SK-N-SH (cell line): ENCODE data around the gene SGPL1. TPM values are rescaled to one million over a fixed set of nuclear protein-coding genes. Genes with fewer than 3 reads are reported as not detected.

ENCODE experiments used
- CTCF ChIA-PET: fragments of 300-600, 350-600 bp; formaldehyde crosslinking; extraction: SDS; loops from one replicate; lab custom pipeline; 2021; lab: Yijun Ruan, JAX
- POLR2A ChIA-PET: fragments of 350-600 bp; sonication (Branson Sonifier 250); formaldehyde crosslinking; extraction: SDS; loops from one replicate; lab custom pipeline; 2020; ENCODE audit warnings: antibody characterized with exemption, inconsistent platforms; lab: Yijun Ruan, JAX
- DNase-seq: peaks from one replicate; pipeline ENCODE4 v3.0.0; 2012
- H2AFZ ChIP-seq: fragments of 200-600 bp; sonication (generic); 2 replicates; pipeline ENCODE4 v1.8.1; 2016; ENCODE audit warnings: antibody characterized with exemption, mild to moderate bottlenecking, low read depth
- H3F3A ChIP-seq: fragments of 200-600 bp; sonication (generic); replicated peaks from 2 replicates; pipeline ENCODE3; 2016; ENCODE audit warnings: antibody characterized with exemption, mild to moderate bottlenecking; ENCODE audit not compliant: insufficient read depth
- H3K27ac ChIP-seq, 2 experiments: fragments of 200-500 bp in 1 of 2; fragments of 200-600 bp in 1 of 2; sonication (Bioruptor generic) in 1 of 2; sonication (generic), shearing (Covaris generic) in 1 of 2; 2 replicates each; pipeline versions ENCODE4 v1.5.1 to v1.6.1; 2014 to 2016; ENCODE audit warnings: low read depth in 2 of 2, inconsistent platforms in 1 of 2, low read length in 1 of 2, mild to moderate bottlenecking in 1 of 2, mixed read lengths in 1 of 2
- H3K27me3 ChIP-seq: fragments of 200-600 bp; sonication (generic), shearing (Covaris generic); 2 replicates; pipeline ENCODE4 v1.6.1; 2016; ENCODE audit warnings: mixed run types; ENCODE audit not compliant: insufficient read depth
- H3K36me3 ChIP-seq, 2 experiments: fragments of 200-500 bp in 1 of 2; fragments of 200-600 bp in 1 of 2; sonication (Bioruptor generic) in 1 of 2; sonication (generic) in 1 of 2; replicated peaks in 1 of 2; 2 replicates each; pipeline versions ENCODE3 to v1.5.1; 2014 to 2016; ENCODE audit warnings: low read length in 1 of 2, mild to moderate bottlenecking in 1 of 2; ENCODE audit not compliant: insufficient read depth in 2 of 2, control insufficient read depth in 1 of 2
- H3K4me1 ChIP-seq, 2 experiments: fragments of 200-500 bp in 1 of 2; fragments of 200-600 bp in 1 of 2; sonication (Bioruptor generic) in 1 of 2; sonication (generic), shearing (Covaris generic) in 1 of 2; 2 replicates each; pipeline versions ENCODE4 v1.5.1 to v1.6.1; 2014 to 2016; ENCODE audit warnings: low read depth in 1 of 2, low read length in 1 of 2, mixed run types in 1 of 2; ENCODE audit not compliant: insufficient read depth in 2 of 2, control insufficient read depth in 1 of 2
- H3K4me2 ChIP-seq: fragments of 200-600 bp; sonication (generic), shearing (Covaris generic); 2 replicates; pipeline ENCODE4 v1.6.1; 2017; ENCODE audit warnings: mixed run types
- H3K4me3 ChIP-seq, 2 experiments: fragments of 200-500 bp in 1 of 2; fragments of 200-600 bp in 1 of 2; sonication (Bioruptor generic) in 1 of 2; sonication (generic), shearing (Covaris generic) in 1 of 2; 2 replicates each; pipeline versions ENCODE4 v1.5.1 to v1.8.1; 2014 to 2016; ENCODE audit warnings: low read depth in 2 of 2, inconsistent platforms in 1 of 2, low read length in 1 of 2, mild to moderate bottlenecking in 1 of 2, mixed read lengths in 1 of 2, moderate library complexity in 1 of 2
- H3K79me2 ChIP-seq: fragments of 200-600 bp; sonication (generic); 2 replicates; pipeline ENCODE4 v1.8.1; 2017; ENCODE audit warnings: mild to moderate bottlenecking; ENCODE audit not compliant: insufficient read depth
- H3K9ac ChIP-seq: fragments of 200-600 bp; sonication (generic); 2 replicates; pipeline ENCODE4 v1.6.1; 2017; ENCODE audit warnings: mixed run types
- H3K9me2 ChIP-seq: fragments of 200-600 bp; sonication (generic); 2 replicates; pipeline ENCODE4 v1.6.1; 2017; ENCODE audit warnings: mixed run types
- H3K9me3 ChIP-seq: fragments of 200-600 bp; sonication (generic); 2 replicates; pipeline ENCODE4 v1.6.1; 2017; ENCODE audit warnings: mixed run types, mild to moderate bottlenecking, moderate library complexity
- H4K20me1 ChIP-seq: fragments of 200-600 bp; sonication (generic); 2 replicates; pipeline ENCODE4 v1.6.1; 2017; ENCODE audit warnings: mild to moderate bottlenecking, mixed run types; ENCODE audit not compliant: insufficient read depth
- EP300 ChIP-seq, 2 experiments: IDR thresholded peaks; 2 replicates each; pipeline versions ENCODE4 v1.4.0 to v1.6.1; 2012; ENCODE audit warnings: borderline replicate concordance in 1 of 2, low read depth in 1 of 2, low read length in 1 of 2
- FOSL2 ChIP-seq: IDR thresholded peaks from 2 replicates; pipeline ENCODE4 v1.4.0; 2012; ENCODE audit warnings: low read depth, mild to moderate bottlenecking, moderate library complexity, borderline replicate concordance
- FOXJ3 ChIP-seq: sonication (generic); formaldehyde crosslinking; IDR thresholded peaks from 2 replicates; pipeline ENCODE4 v1.5.1; 2020; ENCODE audit warnings: mild to moderate bottlenecking, missing genetic modification reagents
- GABPA ChIP-seq: IDR thresholded peaks from 2 replicates; pipeline ENCODE4 v1.4.0; 2012; ENCODE audit warnings: low read depth, mild to moderate bottlenecking
- JUND ChIP-seq: IDR thresholded peaks from 2 replicates; pipeline ENCODE4 v1.4.0; 2012
- MEF2A ChIP-seq: IDR thresholded peaks from 2 replicates; pipeline ENCODE4 v1.4.0; 2012; ENCODE audit warnings: low read depth, borderline replicate concordance
- MXI1 ChIP-seq: IDR thresholded peaks from 2 replicates; pipeline ENCODE4 v1.6.1; 2012; ENCODE audit warnings: mild to moderate bottlenecking, low read depth, low read length, improper control_type of control experiment
- NRF1 ChIP-seq: IDR thresholded peaks from 2 replicates; pipeline ENCODE4 v1.6.1; 2012; ENCODE audit warnings: low read depth, mild to moderate bottlenecking, low read length
- RAD21 ChIP-seq: IDR thresholded peaks from 2 replicates; pipeline ENCODE4 v1.6.1; 2012; ENCODE audit warnings: mild to moderate bottlenecking, low read length
- RCOR1 ChIP-seq: fragments of 150-350 bp; IDR thresholded peaks from 2 replicates; pipeline ENCODE4 v1.6.1; 2017; ENCODE audit warnings: antibody characterized with exemption, low read length
- RFX5 ChIP-seq: IDR thresholded peaks from 2 replicates; pipeline ENCODE4 v1.6.1; 2012; ENCODE audit warnings: mild to moderate bottlenecking, improper control_type of control experiment, low read length
- TAF1 ChIP-seq: IDR thresholded peaks from 2 replicates; pipeline ENCODE4 v1.6.1; 2012; ENCODE audit warnings: low read depth, mild to moderate bottlenecking, low read length, moderate library complexity, borderline replicate concordance
- WGBS: methylation state at CpG from one replicate; pipeline ENCODE4 v1.1.6; 2017; ENCODE audit warnings: low lambda C conversion rate; 5-methylcytosine and 5-hydroxymethylcytosine counted together
- polyA plus RNA-seq, 3 experiments: library from polyadenylated mRNA; depleted of rRNA; stranded (reverse); fragments of >200 nt; gene quantifications; 2 replicates each; pipeline ENCODE4 v1.2.3, GENCODE V29; 2012
- TF ChIP-seq, protein P1 (sequence below): IDR thresholded peaks from 2 replicates; pipeline ENCODE4 v1.6.1; 2012; ENCODE audit warnings: mild to moderate bottlenecking, low read depth, low read length, moderate library complexity
- TF ChIP-seq, protein P2 (sequence below): fragments of 150-350 bp; IDR thresholded peaks from 2 replicates; pipeline ENCODE4 v1.6.1; 2016; ENCODE audit warnings: mild to moderate bottlenecking, low read depth, low read length

SGPL1 gene
- polyA plus RNA-seq, 1 of the 3 experiments (the other 2 are of a cell fraction): 11.8 TPM

DNA sequence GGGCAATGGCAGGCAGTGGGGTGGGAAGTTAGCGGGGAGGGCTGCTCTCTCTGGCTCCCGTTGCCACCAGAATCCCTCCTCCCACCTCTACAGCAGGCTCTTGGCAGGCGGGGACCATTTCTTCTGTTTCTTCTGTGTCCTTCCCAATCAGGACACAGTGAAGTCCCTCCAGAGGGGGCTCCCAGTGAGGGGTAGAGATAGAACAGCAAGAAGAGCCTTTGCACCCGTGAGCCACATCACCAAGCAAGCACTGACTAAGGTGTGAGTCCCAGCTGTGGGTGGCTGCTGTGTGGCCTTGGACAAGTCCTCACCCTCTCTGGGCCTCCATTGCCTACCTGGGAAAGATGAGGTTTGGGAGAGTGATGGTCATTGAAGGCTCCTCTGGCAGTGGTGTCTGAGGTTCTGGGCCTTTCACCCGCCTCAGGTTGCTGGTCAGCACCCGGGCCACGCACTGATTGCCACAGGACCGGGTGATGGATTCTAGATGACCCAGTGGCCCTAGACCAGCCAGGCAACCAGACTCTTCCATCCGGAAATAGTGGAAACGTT lies 98.6 kb downstream of the SGPL1 start:
- no peaks in the 10 kb centered on the region for H3K9me3 ChIP-seq

DNA sequence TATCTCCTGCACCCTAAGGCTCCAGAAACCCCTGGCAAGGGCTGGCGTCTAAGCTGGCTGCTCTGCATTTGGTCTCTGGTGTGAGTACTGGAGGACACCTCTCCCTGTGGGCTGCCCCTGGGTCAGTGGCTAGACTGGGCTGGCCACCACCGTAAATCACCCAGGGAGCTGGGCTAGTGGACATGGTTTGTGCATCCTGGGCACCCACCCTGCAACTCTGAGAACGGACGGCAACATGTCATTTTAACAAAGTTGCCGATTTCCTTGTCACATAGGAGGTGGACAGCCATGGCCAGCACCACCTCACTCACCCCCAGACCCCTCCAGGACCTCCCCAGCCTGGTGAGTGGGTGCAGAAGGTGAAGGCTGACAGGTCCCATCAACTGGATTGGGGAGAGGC lies 99.5 kb downstream of the SGPL1 start:
- Histone ChIP-seq H3K4me3 (no peak overlapping the region), H3K36me3 (no peaks in the 10 kb centered on the region), H2AFZ (no peak overlapping the region), H3K79me2 (no peaks in the 10 kb centered on the region), H3K4me2 (no peak overlapping the region), H3K27ac (no peak overlapping the region), H3F3A (no peaks in the 10 kb centered on the region), H3K9me3 (no peaks in the 10 kb centered on the region), H3K4me1 (peaks cover 0 to 22% of the 10 kb centered on the region in 2 experiments; a peak in 1 of 4 replicates), H3K9ac (no peak overlapping the region), H3K27me3 (peaks cover 25% of the 10 kb centered on the region), H4K20me1 (no peaks in the 10 kb centered on the region), H3K9me2 (no peaks in the 10 kb centered on the region)
- ChIA-PET CTCF (interaction anchor here (2.8 to 7.8 kb wide), 2 partner anchors 11 to 12 kb away, joined by 17 to 65 read pairs; no protein-coding TSS in a partner anchor), POLR2A (no interaction called here)
- WGBS: 62% methylated on average over 2 of the region's 5 CpGs
- TF ChIP-seq FOXJ3 (CRISPR knock-in tag) (no peak), EP300 (IDR thresholded peaks at IDR 0.05; ENCODE audit: borderline replicate concordance in 1 of 2, low read depth in 1 of 2, low read length in 1 of 2) (no peak), RAD21 (no peak), RFX5 (no peak), GABPA (no peak), MXI1 (no peak), RCOR1 (no peak)
- TF ChIP-seq, protein P1, sequence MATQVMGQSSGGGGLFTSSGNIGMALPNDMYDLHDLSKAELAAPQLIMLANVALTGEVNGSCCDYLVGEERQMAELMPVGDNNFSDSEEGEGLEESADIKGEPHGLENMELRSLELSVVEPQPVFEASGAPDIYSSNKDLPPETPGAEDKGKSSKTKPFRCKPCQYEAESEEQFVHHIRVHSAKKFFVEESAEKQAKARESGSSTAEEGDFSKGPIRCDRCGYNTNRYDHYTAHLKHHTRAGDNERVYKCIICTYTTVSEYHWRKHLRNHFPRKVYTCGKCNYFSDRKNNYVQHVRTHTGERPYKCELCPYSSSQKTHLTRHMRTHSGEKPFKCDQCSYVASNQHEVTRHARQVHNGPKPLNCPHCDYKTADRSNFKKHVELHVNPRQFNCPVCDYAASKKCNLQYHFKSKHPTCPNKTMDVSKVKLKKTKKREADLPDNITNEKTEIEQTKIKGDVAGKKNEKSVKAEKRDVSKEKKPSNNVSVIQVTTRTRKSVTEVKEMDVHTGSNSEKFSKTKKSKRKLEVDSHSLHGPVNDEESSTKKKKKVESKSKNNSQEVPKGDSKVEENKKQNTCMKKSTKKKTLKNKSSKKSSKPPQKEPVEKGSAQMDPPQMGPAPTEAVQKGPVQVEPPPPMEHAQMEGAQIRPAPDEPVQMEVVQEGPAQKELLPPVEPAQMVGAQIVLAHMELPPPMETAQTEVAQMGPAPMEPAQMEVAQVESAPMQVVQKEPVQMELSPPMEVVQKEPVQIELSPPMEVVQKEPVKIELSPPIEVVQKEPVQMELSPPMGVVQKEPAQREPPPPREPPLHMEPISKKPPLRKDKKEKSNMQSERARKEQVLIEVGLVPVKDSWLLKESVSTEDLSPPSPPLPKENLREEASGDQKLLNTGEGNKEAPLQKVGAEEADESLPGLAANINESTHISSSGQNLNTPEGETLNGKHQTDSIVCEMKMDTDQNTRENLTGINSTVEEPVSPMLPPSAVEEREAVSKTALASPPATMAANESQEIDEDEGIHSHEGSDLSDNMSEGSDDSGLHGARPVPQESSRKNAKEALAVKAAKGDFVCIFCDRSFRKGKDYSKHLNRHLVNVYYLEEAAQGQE: no peak
- TF ChIP-seq, protein P2, sequence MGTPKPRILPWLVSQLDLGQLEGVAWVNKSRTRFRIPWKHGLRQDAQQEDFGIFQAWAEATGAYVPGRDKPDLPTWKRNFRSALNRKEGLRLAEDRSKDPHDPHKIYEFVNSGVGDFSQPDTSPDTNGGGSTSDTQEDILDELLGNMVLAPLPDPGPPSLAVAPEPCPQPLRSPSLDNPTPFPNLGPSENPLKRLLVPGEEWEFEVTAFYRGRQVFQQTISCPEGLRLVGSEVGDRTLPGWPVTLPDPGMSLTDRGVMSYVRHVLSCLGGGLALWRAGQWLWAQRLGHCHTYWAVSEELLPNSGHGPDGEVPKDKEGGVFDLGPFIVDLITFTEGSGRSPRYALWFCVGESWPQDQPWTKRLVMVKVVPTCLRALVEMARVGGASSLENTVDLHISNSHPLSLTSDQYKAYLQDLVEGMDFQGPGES: no peak
- no peak for DNase-seq

More for the DNA sequence above, 98.6 kb downstream of the SGPL1 start:
- DNase-seq: no peak
- Histone ChIP-seq H4K20me1 (no peaks in the 10 kb centered on the region), H3K9ac (no peak overlapping the region), H2AFZ (no peak overlapping the region), H3K79me2 (no peaks in the 10 kb centered on the region), H3F3A (no peaks in the 10 kb centered on the region), H3K27ac (no peak overlapping the region), H3K9me2 (no peaks in the 10 kb centered on the region), H3K27me3 (peaks cover 25% of the 10 kb centered on the region), H3K4me1 (peaks cover 0 to 18% of the 10 kb centered on the region in 2 experiments; a peak in 1 of 4 replicates), H3K36me3 (no peaks in the 10 kb centered on the region), H3K4me2 (no peak overlapping the region), H3K4me3 (no peak overlapping the region)
- WGBS: 57% methylated on average over 9 of the region's 10 CpGs
- POLR2A ChIA-PET: no interaction called here
- TF ChIP-seq, protein P2: no peak
- TF ChIP-seq MXI1 (no peak), FOSL2 (no peak), MEF2A (no peak), JUND (no peak), NRF1 (no peak), TAF1 (no peak)
- CTCF ChIA-PET: interaction anchor here (5.2 to 7.8 kb wide), 2 partner anchors 11 kb away, joined by 30 to 65 read pairs; no protein-coding TSS in a partner anchor
